Right lung (tissue), 5 donors: ENCODE data around the gene NPHP4. TPM values are rescaled to one million over a fixed set of nuclear protein-coding genes. Genes with fewer than 3 reads are reported as not detected.

ENCODE experiments used
- DNase-seq, 2 donors: peaks; one replicate each; pipeline ENCODE4 v3.0.0-alpha.2; 2013
- polyA plus RNA-seq, 5 donors: library from polyadenylated mRNA; unstranded; fragments of 120-200 nt; gene quantifications; one replicate each; pipeline versions ENCODE4 v1.2.1 to v1.2.3, GENCODE V29; 2013; ENCODE audit warnings: inconsistent platforms in 1 of 5, low replicate concordance in 1 of 5; ENCODE audit not compliant: insufficient read length in 5 of 5, insufficient read depth in 1 of 5

The NPHP4 gene
- polyA plus RNA-seq, 5 donors: 7.1 to 12.6 (median 9.9) TPM

- DNase-seq: peak in 1 of 2 donors; percentile 24
Measured at GRCh38 chr1:5915587-5916571, 76.3 kb downstream of the NPHP4 start.

DNA sequence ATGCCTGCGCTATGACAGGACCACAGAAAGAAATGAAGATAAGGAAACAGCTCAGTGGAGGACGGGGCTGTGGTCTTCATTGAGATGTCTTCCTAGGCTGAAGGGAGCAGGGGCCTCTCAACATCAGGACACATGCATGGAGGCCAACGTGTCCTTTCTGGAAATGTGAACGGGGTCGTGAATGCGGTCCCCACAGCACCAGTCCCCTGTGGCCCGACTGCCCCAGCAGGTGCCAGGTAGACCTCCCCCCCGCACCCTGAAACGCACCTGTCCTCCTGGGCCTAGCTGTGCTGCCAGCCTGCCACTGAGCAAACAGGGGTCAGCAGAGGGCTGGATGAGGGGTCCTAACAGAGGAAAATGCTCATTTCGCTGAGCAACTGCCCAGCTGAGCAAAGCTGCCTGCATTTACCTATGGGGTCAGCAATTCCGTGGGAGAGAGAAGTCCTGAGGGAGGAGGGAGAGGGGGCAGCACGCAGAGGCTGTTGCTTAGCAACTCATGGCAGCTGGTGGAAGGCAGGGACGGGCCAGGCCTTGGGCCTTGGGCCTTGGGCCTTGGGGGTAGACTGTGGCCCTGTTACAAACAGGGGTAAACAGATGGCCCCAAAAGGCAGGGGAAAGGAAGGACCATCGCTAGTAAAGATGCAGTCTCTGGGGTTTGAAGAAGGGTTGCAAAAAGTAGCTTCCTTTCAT is 77.4 kb downstream of the NPHP4 start:
- no peak for DNase-seq

DNA sequence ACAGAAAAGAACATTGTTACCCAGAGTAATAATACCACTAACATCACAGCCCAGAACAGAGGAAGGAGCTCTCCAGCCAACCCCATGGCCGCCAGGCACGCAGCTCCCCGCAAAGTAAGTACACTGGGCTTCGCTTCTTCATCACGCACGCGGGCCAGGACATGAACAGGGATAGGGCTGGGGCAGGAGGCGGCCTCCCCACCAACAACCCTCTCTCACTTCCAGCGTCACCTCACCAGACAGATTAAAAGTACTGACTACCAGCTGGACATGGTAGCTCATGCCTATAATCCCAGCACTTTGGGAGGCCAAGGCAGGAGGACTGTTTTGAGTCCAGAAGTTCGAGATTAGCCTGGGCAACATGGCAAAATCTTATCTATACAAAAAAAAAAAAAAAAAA is 78.3 kb downstream of the NPHP4 start:
- no peak for DNase-seq

DNA sequence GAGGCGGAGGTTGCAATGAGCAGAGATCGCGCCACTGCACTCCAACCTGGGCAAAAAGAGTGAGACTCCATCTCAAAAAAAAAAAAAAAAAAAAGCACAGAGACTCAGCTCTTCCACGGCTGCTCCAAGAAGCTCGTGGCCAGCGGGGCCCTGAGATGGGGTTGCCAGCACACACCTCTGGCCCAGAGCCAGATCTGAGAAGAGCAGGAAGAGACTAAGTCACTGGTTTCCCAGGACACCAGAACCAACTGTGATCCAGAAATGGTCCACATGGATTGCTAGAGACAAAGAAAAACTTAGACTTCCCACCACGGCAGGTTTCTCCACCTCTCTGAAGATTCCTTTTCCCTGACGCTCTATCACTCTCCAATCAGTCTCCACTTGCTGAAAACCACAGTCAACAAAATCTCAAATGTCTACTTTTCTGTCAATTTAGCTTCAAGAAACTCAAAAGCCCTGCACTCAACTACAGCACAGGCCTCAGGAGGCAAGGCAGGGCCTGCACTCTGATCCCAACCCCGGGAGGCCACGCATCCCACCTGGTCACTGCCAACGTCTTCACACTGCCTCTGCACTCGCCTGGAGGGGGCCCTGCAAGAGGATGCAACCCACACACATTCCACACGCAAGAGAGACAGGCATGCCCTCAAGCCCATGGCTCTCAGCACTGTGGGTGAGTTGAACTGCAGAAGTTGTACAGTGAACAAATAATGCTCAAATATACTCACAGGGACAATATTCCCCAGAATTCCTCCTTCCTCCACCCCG is 79.0 kb downstream of the NPHP4 start:
- no peak for DNase-seq

DNA sequence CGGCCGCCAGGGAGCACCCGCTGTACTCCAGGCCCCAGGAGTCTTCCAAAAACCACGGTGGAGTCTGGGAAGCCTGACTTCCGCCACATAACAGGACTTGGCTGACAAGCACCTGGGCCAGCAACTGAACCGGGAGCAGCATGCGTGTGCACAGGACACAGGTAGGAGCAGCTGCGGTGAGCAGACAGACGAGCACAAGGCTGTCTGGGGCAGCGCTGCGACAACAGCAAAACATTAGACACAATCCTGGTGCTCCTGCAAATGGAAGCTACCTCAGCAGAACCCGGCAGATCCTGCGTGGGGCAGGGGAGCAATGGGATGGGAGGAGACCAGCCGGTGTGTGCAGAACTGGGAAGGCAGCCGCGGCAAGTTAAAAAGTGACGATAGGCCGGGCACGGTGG is 80.4 kb downstream of the NPHP4 start:
- DNase-seq: no peak

- no peak for DNase-seq
Measured at GRCh38 chr1:5911157-5911556, 81.1 kb downstream of the NPHP4 start.

DNA sequence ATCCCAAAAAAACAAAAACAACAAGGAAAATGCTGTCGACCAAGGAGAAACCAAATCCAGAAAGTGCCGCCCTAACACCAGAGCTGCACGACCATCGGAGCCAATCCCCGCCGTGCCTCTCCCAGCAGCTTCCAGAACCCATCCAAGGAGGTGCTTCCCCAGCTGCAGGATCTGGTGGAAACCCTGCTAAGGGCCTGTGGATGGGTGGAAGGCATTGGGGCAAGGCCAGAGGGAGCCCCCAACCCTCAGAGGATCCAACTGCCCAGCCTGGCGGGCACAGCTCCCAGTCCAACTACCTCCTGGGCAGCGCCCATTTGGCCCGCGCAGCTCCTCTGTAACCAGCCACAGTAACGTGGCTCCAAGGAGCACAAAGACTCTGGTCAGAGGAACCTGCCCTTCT is 81.6 kb downstream of the NPHP4 start:
- DNase-seq: no peak

DNA sequence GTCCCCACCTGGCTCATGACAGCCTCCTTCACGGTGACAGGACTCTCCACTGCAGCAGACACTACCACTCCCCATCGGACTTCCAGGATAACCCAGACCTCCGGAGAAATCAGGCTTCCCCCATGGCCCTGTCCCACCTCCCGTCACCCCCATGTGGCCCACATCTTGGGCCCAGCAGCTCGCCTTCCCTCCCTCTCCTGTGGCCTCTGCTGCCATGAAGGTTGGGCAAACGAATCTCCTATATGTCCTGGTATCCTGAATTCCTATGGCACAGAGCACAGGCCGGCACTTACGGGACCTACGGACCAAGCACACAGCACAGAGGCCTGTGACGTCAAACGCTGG is 82.0 kb downstream of the NPHP4 start:
- no peak for DNase-seq

- DNase-seq: no peak
Measured at GRCh38 chr1:5909576-5910275, 82.5 kb downstream of the NPHP4 start.

GRCh38 chr1:5908461-5909375 is 83.5 kb downstream of the NPHP4 start:
- DNase-seq: no peak

- no peak for DNase-seq
Measured at GRCh38 chr1:5907966-5908365, 84.3 kb downstream of the NPHP4 start.

- no peak for DNase-seq
Measured at GRCh38 chr1:5907386-5907785, 84.8 kb downstream of the NPHP4 start.

- no peak for DNase-seq
Measured at GRCh38 chr1:5906966-5907365, 85.3 kb downstream of the NPHP4 start.

DNA sequence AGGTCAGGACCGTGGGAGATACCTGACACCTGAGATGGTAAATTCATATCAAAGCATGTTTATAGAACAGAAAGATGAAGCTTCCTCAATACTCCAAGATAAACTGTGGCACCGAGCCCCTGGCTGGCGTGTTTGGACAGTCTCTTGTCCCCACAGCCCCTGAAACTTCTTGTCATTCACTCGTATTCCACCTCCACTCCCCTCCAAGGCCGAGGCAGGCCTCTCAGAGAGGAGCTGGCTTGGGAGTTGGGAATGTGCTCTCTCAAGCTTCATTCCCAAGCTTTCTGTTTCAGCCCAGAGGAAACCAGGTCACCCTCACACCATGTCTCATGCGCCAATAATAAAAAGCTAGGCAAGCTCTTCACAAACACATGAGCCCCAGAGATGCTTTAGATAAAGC is 86.1 kb downstream of the NPHP4 start:
- DNase-seq: no peak

GRCh38 chr1:5905436-5905835 is 86.8 kb downstream of the NPHP4 start:
- no peak for DNase-seq

DNA sequence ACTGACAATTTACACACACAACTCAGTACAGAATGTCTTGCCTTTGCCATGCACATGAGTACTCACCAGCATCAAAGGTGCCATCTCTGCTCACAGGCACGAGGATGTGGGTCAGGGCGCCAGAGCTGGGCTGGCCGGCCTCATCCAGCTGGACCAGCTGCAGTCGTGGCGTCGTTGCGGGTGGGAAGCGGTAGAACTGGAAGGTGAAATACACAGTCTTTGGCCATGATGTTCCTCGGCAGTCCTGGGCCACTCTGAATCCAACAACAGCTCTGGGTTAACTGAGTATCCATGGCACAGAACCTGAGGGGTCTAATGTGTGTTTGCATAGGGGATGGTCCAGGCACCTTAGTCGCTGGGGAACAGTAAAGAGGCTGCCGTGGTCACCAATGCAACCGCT is 87.7 kb downstream of the NPHP4 start:
- no peak for DNase-seq

DNA sequence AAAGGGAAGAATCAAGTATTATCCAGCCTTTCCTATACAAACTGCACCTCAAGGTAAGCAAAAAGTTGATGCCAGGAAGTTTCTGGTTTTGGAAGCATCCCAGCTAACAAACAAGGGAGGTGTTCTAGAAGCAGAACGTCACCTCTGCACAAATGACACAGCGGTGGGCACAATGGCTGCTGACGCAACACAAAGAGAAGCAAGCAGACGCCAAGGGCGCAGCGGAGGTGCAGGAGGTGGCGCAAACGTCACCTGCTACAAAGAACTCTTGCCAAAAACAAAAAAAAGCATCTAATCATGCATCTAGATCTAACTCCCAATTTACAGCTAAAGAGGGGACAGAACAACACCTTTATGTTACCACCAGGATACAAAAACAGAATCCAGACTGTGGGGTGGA is 88.5 kb downstream of the NPHP4 start:
- DNase-seq: no peak

DNA sequence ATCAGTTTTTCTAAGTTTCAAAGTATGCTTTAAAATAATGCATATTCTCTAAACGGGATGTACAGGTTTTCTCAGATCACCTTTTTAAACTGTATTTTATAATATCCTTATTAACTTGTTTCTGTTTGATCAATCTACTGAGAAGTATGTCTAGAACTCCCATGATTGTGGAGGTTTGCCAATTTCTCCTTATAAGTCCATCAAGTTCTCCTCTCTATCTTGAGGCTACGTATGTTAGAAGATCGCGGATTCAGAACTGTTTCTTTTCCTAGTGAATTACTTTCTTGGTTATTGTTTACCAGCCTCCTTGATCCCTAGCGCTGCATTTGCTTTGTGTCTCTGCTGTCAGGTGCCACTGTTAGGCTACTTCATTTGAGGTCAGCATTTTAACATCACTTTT is 89.2 kb downstream of the NPHP4 start:
- DNase-seq: no peak

DNA sequence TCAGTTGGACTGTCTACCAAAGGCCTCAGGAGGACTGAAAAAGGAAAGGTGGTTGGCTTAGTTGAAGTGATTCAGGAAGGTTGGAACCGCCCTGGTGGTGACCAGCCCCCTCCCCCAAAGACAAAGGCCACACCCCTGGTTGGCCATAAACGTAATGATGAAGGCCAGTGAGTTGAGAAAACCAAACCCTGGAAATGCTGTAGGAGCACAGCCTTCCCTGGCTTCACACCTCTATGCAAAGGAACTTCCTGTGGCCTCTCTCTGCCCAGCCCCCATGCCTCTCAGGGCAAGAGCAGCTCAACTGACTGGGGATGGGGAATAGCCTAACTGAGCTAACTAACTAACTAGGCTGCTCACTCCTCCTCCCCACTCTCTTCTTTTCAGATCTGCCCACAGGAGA is 90.4 kb downstream of the NPHP4 start:
- no peak for DNase-seq

- no peak for DNase-seq
Measured at GRCh38 chr1:5901150-5901549, 91.1 kb downstream of the NPHP4 start.

GRCh38 chr1:5898266-5898665 is 94.0 kb downstream of the NPHP4 start:
- no peak for DNase-seq
